H1 (cell line): ENCODE data around the gene DNAH1. TPM values are rescaled to one million over a fixed set of nuclear protein-coding genes. Genes with fewer than 3 reads are reported as not detected.

Experiments
- CTCF ChIA-PET: fragments of 300-600 bp; sonication (Branson Sonifier 250); formaldehyde crosslinking; loops from one replicate; lab custom pipeline; 2021; ENCODE audit not compliant: partially characterized antibody; lab: Charles Lee
- POLR2A ChIA-PET: fragments of 300-600 bp; sonication (Branson Sonifier 250); formaldehyde crosslinking; loops from one replicate; lab custom pipeline; 2021; ENCODE audit warnings: inconsistent platforms; ENCODE audit not compliant: partially characterized antibody; lab: Charles Lee
- DNase-seq, 2 experiments: peaks; one replicate each; pipeline versions ENCODE4 v3.0.0 to v3.0.0-alpha.2; 2010 to 2022; ENCODE audit warnings: low spot score in 2 of 2, low read depth in 1 of 2, mixed read lengths in 1 of 2
- FAIRE-seq: peaks from 2 replicates; lab custom pipeline; 2011; peaks lifted over from hg19 to GRCh38; lab: Jason Lieb, UNC
- H2AFZ ChIP-seq: 2 replicates; pipeline ENCODE4 v1.8.1; 2012; ENCODE audit warnings: low read length, inconsistent platforms
- H2AK5ac ChIP-seq: 2 replicates; pipeline ENCODE4 v1.6.1; 2013; ENCODE audit warnings: low read depth, low read length
- H2BK120ac ChIP-seq: replicated peaks from 2 replicates; pipeline ENCODE3; 2013; ENCODE audit warnings: low read depth, low read length, inconsistent platforms
- H2BK12ac ChIP-seq: 2 replicates; pipeline ENCODE4 v1.6.1; 2013; ENCODE audit warnings: low read depth, low read length
- H2BK15ac ChIP-seq: 2 replicates; pipeline ENCODE4 v1.6.1; 2013; ENCODE audit warnings: low read length
- H2BK20ac ChIP-seq: 2 replicates; pipeline ENCODE4 v1.6.1; 2013; ENCODE audit warnings: low read length
- H2BK5ac ChIP-seq: 2 replicates; pipeline ENCODE4 v1.6.1; 2013; ENCODE audit warnings: low read depth, low read length
- H3K14ac ChIP-seq: 2 replicates; pipeline ENCODE4 v1.6.1; 2013; ENCODE audit warnings: inconsistent platforms; ENCODE audit not compliant: insufficient read length
- H3K18ac ChIP-seq: 2 replicates; pipeline ENCODE4 v1.6.1; 2013; ENCODE audit warnings: low read length; ENCODE audit errors: extremely low read depth
- H3K23ac ChIP-seq: 2 replicates; pipeline ENCODE4 v1.6.1; 2013; ENCODE audit warnings: inconsistent platforms; ENCODE audit not compliant: insufficient read length
- H3K23me2 ChIP-seq: 2 replicates; pipeline ENCODE4 v1.6.1; 2013; ENCODE audit warnings: low read depth, low read length
- H3K27ac ChIP-seq: 2 replicates; pipeline ENCODE4 v1.6.1; 2011; ENCODE audit warnings: low read depth, low read length, inconsistent platforms
- H3K27me3 ChIP-seq, 4 experiments: replicated peaks in 1 of 4; 1 replicate in 1 of 4; 2 replicates in 3 of 4; pipeline versions ENCODE4 v1.6.1 to v1.8.1; 2011 to 2013; ENCODE audit warnings: low read length in 3 of 4, mild to moderate bottlenecking in 3 of 4, inconsistent platforms in 2 of 4, mixed read lengths in 2 of 4, moderate library complexity in 1 of 4; ENCODE audit not compliant: control insufficient read depth in 3 of 4, insufficient read depth in 3 of 4; ENCODE audit errors: extremely low read depth in 1 of 4
- H3K36me3 ChIP-seq, 4 experiments: 2 replicates each; pipeline versions ENCODE4 v1.6.1 to v1.8.1; 2011 to 2013; ENCODE audit warnings: mild to moderate bottlenecking in 4 of 4, low read length in 3 of 4, moderate library complexity in 2 of 4, control low read depth in 1 of 4, inconsistent platforms in 1 of 4; ENCODE audit not compliant: insufficient read depth in 4 of 4, control insufficient read depth in 2 of 4
- H3K4ac ChIP-seq: replicated peaks from 2 replicates; pipeline ENCODE3; 2013; ENCODE audit warnings: low read length, low read depth, mixed read lengths, inconsistent platforms; ENCODE audit not compliant: insufficient read length
- H3K4me1 ChIP-seq, 4 experiments: replicated peaks in 1 of 4; 1 replicate in 1 of 4; 2 replicates in 3 of 4; pipeline versions ENCODE4 v1.6.1 to v1.8.1; 2011 to 2013; ENCODE audit warnings: low read length in 3 of 4, inconsistent platforms in 2 of 4, mixed read lengths in 1 of 4; ENCODE audit not compliant: insufficient read depth in 4 of 4, control insufficient read depth in 3 of 4
- H3K4me2 ChIP-seq, 2 experiments: 2 replicates each; pipeline versions ENCODE4 v1.6.1 to v1.8.1; 2011 to 2013; ENCODE audit warnings: low read depth in 2 of 2, low read length in 2 of 2, control low read depth in 1 of 2, inconsistent platforms in 1 of 2, mild to moderate bottlenecking in 1 of 2; ENCODE audit not compliant: insufficient read depth in 1 of 2
- H3K4me3 ChIP-seq, 4 experiments: fragments of 200-600, 300-600 bp in 1 of 4; sonication (generic), shearing (Covaris generic), sonication (Bioruptor Twin) in 1 of 4; 2 replicates each; pipeline versions ENCODE4 v1.5.1 to v1.8.1; 2011 to 2016; ENCODE audit warnings: low read length in 4 of 4, low read depth in 3 of 4, control low read depth in 2 of 4, inconsistent platforms in 2 of 4, mild to moderate bottlenecking in 2 of 4, mixed read lengths in 1 of 4, moderate library complexity in 1 of 4; ENCODE audit not compliant: insufficient read depth in 2 of 4; ENCODE audit errors: extremely low read depth in 1 of 4
- H3K56ac ChIP-seq: replicated peaks from 2 replicates; pipeline ENCODE3; 2013; ENCODE audit warnings: low read depth, mild to moderate bottlenecking, mixed read lengths, low read length, inconsistent platforms; ENCODE audit not compliant: insufficient read length
- H3K79me1 ChIP-seq: 2 replicates; pipeline ENCODE4 v1.6.1; 2013; ENCODE audit warnings: low read depth, low read length, control low read depth
- H3K79me2 ChIP-seq, 2 experiments: 2 replicates each; pipeline versions ENCODE4 v1.6.1 to v1.8.1; 2012 to 2013; ENCODE audit warnings: low read length in 2 of 2, mild to moderate bottlenecking in 2 of 2, inconsistent platforms in 1 of 2; ENCODE audit not compliant: insufficient read depth in 2 of 2, control insufficient read depth in 1 of 2
- H3K9ac ChIP-seq, 4 experiments: replicated peaks in 1 of 4; 1 replicate in 1 of 4; 2 replicates in 3 of 4; pipeline versions ENCODE4 v1.6.1 to v1.8.1; 2011 to 2013; ENCODE audit warnings: low read depth in 3 of 4, low read length in 3 of 4, control low read depth in 2 of 4, mild to moderate bottlenecking in 2 of 4, moderate library complexity in 2 of 4, inconsistent platforms in 1 of 4; ENCODE audit errors: extremely low read depth in 1 of 4
- H3K9me3 ChIP-seq, 2 experiments: 2 replicates each; pipeline versions ENCODE4 v1.6.1 to v1.8.1; 2012 to 2013; ENCODE audit warnings: mild to moderate bottlenecking in 2 of 2, moderate library complexity in 2 of 2, control low read depth in 1 of 2, inconsistent platforms in 1 of 2, low read depth in 1 of 2, low read length in 1 of 2, mixed read lengths in 1 of 2; ENCODE audit not compliant: insufficient read depth in 2 of 2
- H4K20me1 ChIP-seq, 2 experiments: replicated peaks in 1 of 2; 2 replicates each; pipeline versions ENCODE3 to v1.8.1; 2011 to 2013; ENCODE audit warnings: inconsistent platforms in 2 of 2, low read length in 2 of 2, mild to moderate bottlenecking in 1 of 2; ENCODE audit not compliant: insufficient read depth in 2 of 2, control insufficient read depth in 1 of 2
- H4K5ac ChIP-seq: 2 replicates; pipeline ENCODE4 v1.6.1; 2013; ENCODE audit warnings: low read length, low read depth, mixed read lengths, inconsistent platforms; ENCODE audit not compliant: insufficient read length
- H4K8ac ChIP-seq: 2 replicates; pipeline ENCODE4 v1.8.0; 2013; ENCODE audit warnings: mild to moderate bottlenecking, moderate library complexity, low read length, inconsistent platforms; ENCODE audit not compliant: insufficient read depth; ENCODE audit errors: extremely low read depth
- H4K91ac ChIP-seq: replicated peaks from 2 replicates; pipeline ENCODE3; 2013; ENCODE audit warnings: low read length, mixed read lengths, inconsistent platforms; ENCODE audit not compliant: insufficient read length
- CEBPB ChIP-seq: IDR thresholded peaks from 2 replicates; pipeline ENCODE4 v1.6.1; 2012; ENCODE audit warnings: low read depth, low read length
- HDAC2 ChIP-seq, 2 experiments: fragments of 300-600 bp in 1 of 2; sonication (generic) in 1 of 2; IDR thresholded peaks; 2 replicates each; pipeline ENCODE4 v1.6.1; 2011 to 2012; ENCODE audit warnings: low read depth in 2 of 2, low read length in 2 of 2, mild to moderate bottlenecking in 2 of 2, moderate library complexity in 2 of 2, borderline replicate concordance in 1 of 2, inconsistent platforms in 1 of 2
- KDM5A ChIP-seq: fragments of 200-600 bp; IDR thresholded peaks from 2 replicates; pipeline ENCODE4 v1.7.1; 2012; ENCODE audit warnings: mild to moderate bottlenecking, low read length, inconsistent platforms, mixed read lengths
- PHF8 ChIP-seq: fragments of 200-600 bp; sonication (generic); conservative IDR thresholded peaks from 2 replicates; pipeline ENCODE4 v1.7.1; 2012; ENCODE audit warnings: low read depth, mild to moderate bottlenecking, inconsistent platforms, low read length, moderate library complexity
- RAD21 ChIP-seq, 2 experiments: IDR thresholded peaks in 1 of 2; conservative IDR thresholded peaks in 1 of 2; 2 replicates each; pipeline ENCODE4 v1.6.1; 2011; ENCODE audit warnings: low read depth in 2 of 2, low read length in 2 of 2, improper control_type of control experiment in 1 of 2, inconsistent platforms in 1 of 2, mild to moderate bottlenecking in 1 of 2, moderate library complexity in 1 of 2
- RNF2 ChIP-seq: fragments of 200-900, 300-1000 bp; sonication (generic); IDR thresholded peaks from 2 replicates; pipeline ENCODE4 v1.7.1; 2016; ENCODE audit warnings: borderline replicate concordance, low read depth, mild to moderate bottlenecking, antibody characterized with exemption, low read length; ENCODE audit not compliant: poor library complexity, severe bottlenecking; ENCODE audit errors: missing control alignments
- SRF ChIP-seq: IDR thresholded peaks from 2 replicates; pipeline ENCODE4 v1.6.1; 2011; ENCODE audit warnings: mild to moderate bottlenecking, low read depth, low read length, moderate library complexity
- YY1 ChIP-seq: IDR thresholded peaks from 2 replicates; pipeline ENCODE4 v1.6.1; 2011; ENCODE audit warnings: low read depth, mild to moderate bottlenecking, low read length
- WGBS, 2 experiments: shearing (Covaris generic) in 1 of 2; methylation state at CpG; one replicate each; pipeline versions ENCODE4 v1.1.6 to v1.1.7; 2013 to 2015; ENCODE audit warnings: low lambda C conversion rate in 2 of 2, mixed read lengths in 2 of 2, inconsistent platforms in 1 of 2, low coverage in 1 of 2, missing lambda C conversion rate in 1 of 2; ENCODE audit not compliant: insufficient replicate concordance in 2 of 2, insufficient coverage in 1 of 2, insufficient read length in 1 of 2; ENCODE audit errors: extremely low coverage in 1 of 2, missing lambda C conversion rate in 1 of 2; 5-methylcytosine and 5-hydroxymethylcytosine counted together
- polyA plus RNA-seq, 7 experiments: library from polyadenylated mRNA; depleted of rRNA in 3 of 7; stranded (reverse) in 5 of 7; unstranded in 2 of 7; fragments of >200 nt in 5 of 7; fragments of 200-250 nt in 2 of 7; gene quantifications; 1 replicate in 5 of 7; 2 replicates in 1 of 7; 4 replicates in 1 of 7; pipeline versions ENCODE4 v1.2.1 to v1.2.3, GENCODE V29; 2011 to 2013; ENCODE audit warnings: missing spikeins in 2 of 7, mixed read lengths in 2 of 7
- total RNA-seq: library from RNA; stranded (reverse); fragmentation: NEBNext Ultra II Directional; extraction: Animal tissue kit (Norgen Biotek cat#: 25700); gene quantifications from 2 replicates; pipeline ENCODE4 v1.2.1, GENCODE V29; 2021

DNAH1 gene
- total and polyA plus RNA-seq, 2 of the 8 experiments (the other 6 are each of a cell fraction or from before 2014, with no cell fraction given): 1.0 to 1.5 TPM

GRCh38 chr3:52443268-52443610, 127.1 kb downstream of the DNAH1 start:
- no peak overlapping the region for H3K27ac ChIP-seq
- no peak overlapping the region for H3K56ac ChIP-seq
- H3K79me1 ChIP-seq: peaks cover 3% of the 10 kb centered on the region; the same call in 1 of the 2 replicates
- H3K4me3 ChIP-seq: no peak overlapping the region
- no peak overlapping the region for H2AK5ac ChIP-seq
- 0 out of 7 replicates have a peak, but pooled peaks cover 0 to 2% (median 0%) of the 10 kb centered on the region in 4 experiments for H3K27me3 ChIP-seq
- H3K14ac ChIP-seq: no peak overlapping the region
- DNase-seq: no peak
- H2BK120ac ChIP-seq: no peak overlapping the region
- H2BK12ac ChIP-seq: 0 out of 2 replicates have a peak overlapping the region, but pooled peaks have one; percentile 9
- no peak overlapping the region for H2BK15ac ChIP-seq
- FAIRE-seq: no peak
- no peak overlapping the region for H3K9ac ChIP-seq
- H3K4me1 ChIP-seq: peaks cover 0 to 10% (median 4%) of the 10 kb centered on the region in 4 experiments; a peak in 4 of 7 replicates
- no peaks in the 10 kb centered on the region for H3K36me3 ChIP-seq
- no peaks in the 10 kb centered on the region for H3K79me2 ChIP-seq
- H2AFZ ChIP-seq: no peak overlapping the region
- H2BK5ac ChIP-seq: no peak overlapping the region
- H3K23me2 ChIP-seq: peaks cover 4% of the 10 kb centered on the region; the same call in 1 of the 2 replicates
- H4K91ac ChIP-seq: no peak overlapping the region
- no peak overlapping the region for H4K8ac ChIP-seq
- no peak overlapping the region for H3K23ac ChIP-seq
- ChIA-PET POLR2A (interaction anchor here (1.6 to 12.3 kb wide), 4 partner anchors 10 to 43 kb away, joined by 3 to 112 read pairs (median 10); partner anchors contain the start of gene TNNC1), CTCF (interaction anchor here (3.9 to 12.8 kb wide), 3 partner anchors 10 to 57 kb away, joined by 13 to 109 read pairs (median 45); partner anchors contain the start of gene TNNC1)
- H4K20me1 ChIP-seq: no peaks in the 10 kb centered on the region
- 91% methylated on average over 8 of the region's 8 CpGs; no CpG with 5 or more reads in 1 of the 2 experiments for WGBS, 2 experiments
- no peak overlapping the region for H3K18ac ChIP-seq
- no peaks in the 10 kb centered on the region for H3K9me3 ChIP-seq
- no peak overlapping the region for H3K4me2 ChIP-seq
- no peak overlapping the region for H2BK20ac ChIP-seq
- TF ChIP-seq KDM5A: no peak
- TF ChIP-seq SRF: no peak
- TF ChIP-seq HDAC2 (IDR thresholded peaks at IDR 0.05; ENCODE audit: borderline replicate concordance in 1 of 2, low read depth in 2 of 2, low read length in 2 of 2): no peak
- TF ChIP-seq PHF8: no peak
- no peak for TF ChIP-seq RNF2
- no peak for TF ChIP-seq YY1
- TF ChIP-seq CEBPB: no peak
- no peak for TF ChIP-seq RAD21 (IDR thresholded peaks at IDR 0.05 in 1 of 2, conservative IDR thresholded peaks at IDR 0.05 in 1 of 2; ENCODE audit: low read depth in 2 of 2, low read length in 2 of 2)
- no peak overlapping the region for H4K5ac ChIP-seq
- H3K4ac ChIP-seq: no peak overlapping the region
